Dendritic cell treated with granulocyte-macrophage colony-stimulating factor and Interleukin-4, amounts not matched to agents 40 ng/mL and 50 ng/mL, for 4 days (primary cell): ENCODE measurements around the gene SNIP1.

Source experiments
- H3K27ac Mint-ChIP-seq: one replicate; pipeline ENCODE4 v1.8.0; 2022; ENCODE audit warnings: mild to moderate bottlenecking, mixed read lengths
- H3K27me3 Mint-ChIP-seq: one replicate; pipeline ENCODE4 v1.8.0; 2022; ENCODE audit warnings: mild to moderate bottlenecking, mixed read lengths
- H3K36me3 Mint-ChIP-seq: one replicate; pipeline ENCODE4 v1.8.0; 2022; ENCODE audit warnings: low read depth, mixed read lengths
- H3K4me1 Mint-ChIP-seq: one replicate; pipeline ENCODE4 v1.8.0; 2022; ENCODE audit warnings: low read depth, mixed read lengths
- H3K4me3 Mint-ChIP-seq: one replicate; pipeline ENCODE4 v1.8.0; 2022; ENCODE audit warnings: mild to moderate bottlenecking, moderate library complexity, mixed read lengths
- H3K9me3 Mint-ChIP-seq: one replicate; pipeline ENCODE4 v1.8.0; 2022; ENCODE audit warnings: mixed read lengths
- intact Hi-C: fragments of 100-400 bp; cut with micrococcal nuclease; formaldehyde crosslinking; loops from one replicate; pipeline ENCODE4 v1.15.0; 2022

Gene SNIP1

DNA sequence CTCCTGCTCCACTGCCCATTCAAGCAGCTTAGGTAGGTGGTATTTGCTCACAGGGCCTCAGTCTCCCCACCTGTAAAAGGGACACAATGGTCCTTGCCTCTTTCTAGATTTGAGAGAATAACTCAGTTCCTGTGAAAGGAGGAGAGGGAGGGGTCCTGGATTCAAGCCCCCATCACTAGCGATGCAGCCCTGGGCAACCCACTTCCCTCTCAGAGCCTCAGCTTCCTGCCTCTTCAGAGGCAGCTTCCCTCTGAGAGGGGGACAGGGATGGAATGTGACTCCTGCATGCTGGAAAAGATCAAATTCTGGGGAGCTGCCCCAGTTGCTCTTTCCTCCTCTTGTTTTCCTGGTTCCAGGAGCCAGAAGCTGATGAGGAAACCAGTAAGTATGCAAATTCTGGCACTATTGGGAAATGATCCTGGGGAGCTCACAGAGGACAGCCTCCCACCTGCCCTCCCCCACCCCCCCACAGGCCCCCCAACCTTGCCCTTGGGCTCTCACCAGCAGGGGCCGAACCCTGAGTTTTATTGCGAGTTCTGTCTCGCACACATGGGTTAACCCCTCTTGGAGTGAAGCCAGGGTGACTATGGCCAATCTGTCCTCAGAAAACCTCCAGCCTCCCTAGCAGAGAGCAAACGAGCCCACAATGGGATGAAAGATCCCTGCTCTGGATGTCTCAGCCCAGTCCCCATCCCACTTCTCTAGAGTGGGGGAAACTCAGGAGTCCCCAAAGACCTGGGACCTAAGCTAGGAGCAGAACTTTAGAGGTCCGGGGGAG is 68.0 kb downstream of the SNIP1 start:
- peak overlapping the region; percentile 92 for H3K27ac Mint-ChIP-seq
- H3K9me3 Mint-ChIP-seq, result no peaks in the 10 kb centered on the region
- H3K36me3 Mint-ChIP-seq, result peaks cover 59% of the 10 kb centered on the region
- peaks cover 76% of the 10 kb centered on the region for H3K4me1 Mint-ChIP-seq
- no peaks in the 10 kb centered on the region for H3K27me3 Mint-ChIP-seq
- no peak overlapping the region for H3K4me3 Mint-ChIP-seq
- intact Hi-C loops, result loop anchor here (2.0 kb wide), 1 partner anchor 13 kb away; no protein-coding TSS in a partner anchor
